HG03442 (cell line): ENCODE results near the gene MBIP.

Source experiments
- ATAC-seq: cut with Tn5 transposase; IDR thresholded peaks from one replicate; pipeline ENCODE4 v1.9.1; 2021; ENCODE audit warnings: mild to moderate bottlenecking, moderate library complexity; ENCODE audit not compliant: unreplicated experiment

MBIP gene

DNA sequence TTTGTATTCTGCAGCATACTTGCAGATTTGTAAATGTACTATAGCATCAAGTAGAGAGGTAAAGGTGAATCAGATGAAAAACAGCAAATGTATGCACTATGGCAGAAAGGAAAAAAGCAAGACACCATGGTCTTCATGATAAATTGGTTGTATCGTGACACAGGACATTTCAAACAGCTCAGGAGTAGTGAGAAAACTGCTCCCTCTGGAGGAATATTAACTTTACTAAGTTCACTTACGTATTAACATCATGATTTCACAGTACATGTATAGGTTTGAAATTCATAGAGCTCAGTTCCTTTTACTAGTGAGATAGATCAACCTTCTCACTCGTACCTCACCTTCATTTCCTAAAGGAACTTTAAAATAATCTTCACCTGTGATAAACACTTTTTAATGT is 6.5 kb downstream of the MBIP start:
- no peak for ATAC-seq

DNA sequence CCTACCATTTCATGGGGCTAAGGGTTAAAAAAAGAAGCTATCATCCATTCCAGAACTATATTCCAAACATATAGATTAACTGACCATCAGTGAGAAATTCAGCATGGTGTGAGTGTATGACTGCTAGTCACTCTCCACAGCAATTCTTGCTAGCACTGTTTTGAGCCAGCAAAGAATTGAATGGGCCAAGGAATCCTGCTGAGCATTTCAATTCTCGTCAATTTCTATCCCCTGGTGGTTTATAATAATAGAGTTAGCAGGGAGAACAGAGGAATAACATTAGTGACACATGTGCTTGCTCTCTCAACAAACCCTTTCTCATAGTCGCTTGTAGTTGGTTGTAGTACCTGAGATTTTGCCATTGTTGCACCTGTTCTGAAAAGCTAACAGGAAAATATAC is 7.2 kb downstream of the MBIP start:
- no peak for ATAC-seq

DNA sequence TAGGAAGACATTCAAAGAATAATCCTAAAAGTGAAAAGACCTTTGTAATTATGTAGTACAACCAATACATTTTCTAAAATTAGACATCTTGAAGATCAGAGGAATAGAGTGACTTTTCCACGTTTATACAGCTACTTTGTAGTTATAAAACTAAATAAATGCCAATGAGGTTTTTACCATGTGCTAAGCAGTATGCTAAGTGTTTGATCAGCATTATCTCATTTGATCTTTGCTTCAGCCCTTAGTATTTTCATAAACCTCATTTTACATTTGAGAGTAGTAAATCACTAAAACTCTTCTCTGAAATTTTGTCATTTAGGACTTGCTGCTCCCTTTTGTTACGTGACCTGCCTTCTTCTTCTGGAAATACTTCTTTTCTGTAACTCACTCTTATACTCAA is 13.6 kb downstream of the MBIP start:
- ATAC-seq, result no peak

DNA sequence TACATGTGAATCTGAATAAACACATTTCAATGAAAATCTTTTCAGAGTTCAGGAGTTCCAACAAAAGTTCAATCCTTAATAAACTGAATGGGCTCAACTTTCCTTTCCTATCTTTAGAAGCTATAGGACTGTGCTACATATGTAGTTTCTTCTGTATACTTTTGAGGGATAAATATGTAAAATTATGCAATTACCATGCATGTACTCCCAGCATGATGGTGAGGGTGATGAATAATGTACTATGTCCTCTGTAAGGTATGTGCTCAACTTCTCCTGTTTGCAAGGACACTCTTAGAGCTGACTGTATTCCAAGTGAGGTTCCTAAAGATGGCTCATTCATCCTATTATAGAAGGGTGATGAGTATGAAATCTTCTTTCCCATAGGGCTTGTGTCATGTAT is 15.5 kb downstream of the MBIP start:
- ATAC-seq, result no peak

DNA sequence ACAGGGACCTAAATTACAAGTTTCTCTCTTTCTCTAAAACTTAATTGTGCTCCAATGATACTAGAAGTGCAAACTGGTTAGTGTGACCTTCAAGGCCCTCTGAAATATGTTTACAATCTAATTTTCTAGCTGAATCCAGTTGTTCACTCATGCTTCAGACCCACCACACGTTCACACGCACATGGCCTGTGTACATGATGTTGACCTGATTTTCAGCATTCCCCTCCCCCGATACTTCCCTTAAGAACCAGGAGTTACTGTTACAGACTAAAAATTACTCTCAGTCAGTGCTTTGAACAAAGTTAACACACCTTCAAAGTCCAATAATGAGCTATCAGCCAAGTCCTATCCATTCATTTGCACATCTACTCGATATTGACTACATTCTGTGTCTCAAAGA is 16.5 kb downstream of the MBIP start:
- ATAC-seq, result no peak

DNA sequence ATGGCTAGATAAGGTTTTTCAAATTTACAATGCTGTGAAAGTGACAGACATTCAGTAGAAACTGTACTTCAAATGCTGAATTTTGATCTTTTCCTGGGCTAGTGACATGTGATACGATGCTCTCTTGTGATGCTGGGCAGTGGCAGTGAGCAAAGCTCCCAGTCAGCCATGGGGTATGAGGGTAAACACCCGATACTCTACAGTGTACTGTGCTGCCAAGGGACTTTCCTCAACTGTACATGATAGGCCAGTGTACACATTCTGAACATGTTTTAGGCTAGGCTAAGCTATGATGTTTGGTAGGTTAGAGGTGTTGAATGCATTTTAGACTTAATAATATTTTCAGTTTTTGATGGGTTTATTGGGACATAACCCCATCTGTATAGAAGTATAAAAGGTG is 17.6 kb downstream of the MBIP start:
- no peak for ATAC-seq

DNA sequence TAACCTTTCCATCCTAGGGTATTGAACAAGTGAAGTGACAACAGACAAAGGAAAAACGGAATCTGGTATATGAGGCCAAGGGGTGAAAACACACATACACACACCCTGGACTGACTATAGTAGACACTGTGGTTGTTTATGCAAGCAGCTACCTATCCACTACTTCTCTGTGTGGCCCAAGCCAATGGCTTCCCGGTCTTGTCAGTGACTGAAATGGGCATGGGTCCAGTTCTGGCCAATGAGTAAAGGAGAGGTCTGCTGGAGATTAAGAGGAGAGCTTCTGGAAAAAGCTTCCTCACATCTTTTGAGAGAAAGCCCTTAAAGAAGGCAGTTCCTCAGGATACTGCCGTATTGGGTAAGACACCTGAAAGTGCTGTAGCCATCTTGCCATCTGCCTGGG is 19.3 kb downstream of the MBIP start:
- ATAC-seq, result no peak

DNA sequence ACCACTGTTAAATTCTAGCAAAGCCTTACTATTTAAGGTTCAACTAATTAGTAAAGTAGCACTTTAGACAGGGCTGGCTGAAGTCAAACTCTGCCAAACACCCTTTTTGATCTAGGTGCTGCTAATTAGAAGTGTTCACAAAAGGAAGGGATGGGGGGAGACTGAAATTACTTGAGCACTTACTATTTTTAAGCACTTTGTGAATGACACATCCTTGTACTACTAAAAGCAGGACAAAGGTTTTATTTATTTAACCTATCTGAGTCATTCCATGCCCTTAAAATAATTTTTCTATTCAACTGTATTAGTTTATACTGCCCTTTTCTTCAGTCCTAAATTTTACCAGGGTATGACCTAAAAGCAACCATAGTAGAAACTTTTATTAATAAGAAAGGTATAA is 20.1 kb downstream of the MBIP start:
- ATAC-seq, result peak; percentile 66

DNA sequence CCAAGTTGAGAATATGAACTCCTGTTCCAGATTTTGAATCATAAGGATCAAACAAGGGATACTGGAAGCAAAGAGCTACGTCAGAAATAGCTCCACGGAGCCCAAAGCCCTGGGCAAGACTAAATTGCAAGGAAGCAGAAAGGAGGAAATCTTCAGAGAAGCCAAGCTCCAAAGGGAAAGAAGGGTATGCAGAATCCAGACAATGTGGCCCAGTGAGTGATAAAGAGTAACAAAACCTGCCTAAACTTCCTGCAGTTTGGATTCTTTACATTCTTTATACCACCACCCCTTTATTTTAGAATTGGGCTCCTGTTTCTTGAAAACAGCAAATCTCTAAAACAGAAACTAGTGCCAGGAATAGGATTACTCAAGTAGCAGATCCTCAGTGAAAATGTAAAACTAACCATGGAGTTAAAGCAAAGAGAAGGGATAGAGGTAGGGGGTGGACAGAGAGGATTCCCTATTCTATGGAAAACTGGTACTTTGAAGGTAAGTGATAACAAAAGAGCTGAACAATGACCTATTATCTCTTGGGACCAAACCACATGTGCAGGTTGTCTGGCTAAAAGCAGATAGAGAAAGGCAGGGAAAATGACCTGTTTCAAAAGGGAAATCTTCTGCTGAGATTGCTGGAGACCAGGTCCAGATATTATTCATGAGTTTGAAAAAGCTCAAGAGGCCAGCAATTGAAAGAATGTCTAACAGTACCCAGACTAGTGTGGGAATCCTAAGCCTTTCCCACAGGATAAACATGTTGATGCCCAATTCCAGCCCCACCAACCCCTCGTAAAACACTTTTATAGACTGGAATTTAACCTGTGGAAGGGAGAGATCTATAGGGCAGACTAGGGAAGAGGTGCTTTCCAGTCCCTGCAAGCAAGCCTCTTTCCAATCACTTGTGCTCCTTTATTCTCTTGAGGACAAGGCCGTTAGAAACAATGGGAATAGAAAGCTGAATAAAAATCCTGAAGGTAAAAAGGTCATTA is 24.5 kb downstream of the MBIP start:
- no peak for ATAC-seq

DNA sequence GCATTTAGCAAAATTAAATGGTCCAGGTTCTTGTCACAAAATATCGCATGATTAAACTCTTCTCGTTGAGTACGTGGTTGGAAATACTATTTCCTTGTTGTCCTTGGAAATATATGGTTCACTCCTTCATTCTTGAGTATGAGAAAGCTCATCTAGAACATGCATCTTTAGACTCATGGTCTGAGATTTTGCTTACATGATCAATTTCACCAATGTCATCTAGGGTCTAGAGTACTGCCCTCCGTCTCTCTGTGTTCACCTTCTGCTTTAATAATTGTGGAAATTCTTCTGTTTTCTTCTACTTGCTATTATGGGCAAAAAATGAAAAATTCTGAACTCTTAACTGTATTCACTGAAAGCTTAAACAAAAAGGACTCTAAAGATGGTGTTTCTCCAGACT is 25.9 kb downstream of the MBIP start:
- ATAC-seq, result no peak

DNA sequence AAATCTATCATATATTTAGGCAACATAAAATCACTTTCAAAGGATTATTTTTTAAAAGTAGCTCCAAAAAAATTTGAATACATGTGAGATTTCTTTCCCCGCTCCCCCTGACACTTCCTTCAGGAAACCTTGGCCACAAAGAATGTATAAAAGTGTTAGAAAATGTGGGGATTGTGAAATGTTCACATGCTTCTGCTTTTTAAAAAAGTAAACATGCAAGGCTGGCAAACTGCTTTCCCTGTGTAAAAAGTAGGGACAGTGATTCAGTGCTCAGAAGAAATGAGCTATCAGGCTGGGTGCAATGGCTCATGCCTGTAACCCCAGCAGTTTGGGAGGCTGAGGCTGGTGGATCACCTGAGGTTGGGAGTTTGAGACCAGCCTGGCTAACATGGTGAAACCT is 26.6 kb downstream of the MBIP start:
- ATAC-seq, result no peak

DNA sequence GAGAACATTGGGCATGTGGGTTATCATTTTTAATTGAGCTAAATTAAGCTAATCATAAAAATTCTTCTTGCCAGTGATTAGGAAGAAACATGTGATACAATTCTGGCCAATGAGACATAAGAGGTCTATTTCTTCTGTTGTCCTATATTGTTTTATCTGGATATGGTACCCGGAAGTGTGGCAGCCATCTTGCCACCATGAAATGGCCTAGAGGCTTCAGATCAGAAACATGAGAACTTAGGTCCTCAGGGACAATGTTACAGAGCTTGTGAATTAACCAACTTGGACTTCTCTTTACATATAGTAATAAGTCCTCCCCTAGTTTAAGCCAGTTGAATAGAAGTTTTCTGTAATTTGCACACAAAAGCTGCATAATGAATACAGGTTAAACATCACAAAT is 30.5 kb downstream of the MBIP start:
- ATAC-seq, result no peak

DNA sequence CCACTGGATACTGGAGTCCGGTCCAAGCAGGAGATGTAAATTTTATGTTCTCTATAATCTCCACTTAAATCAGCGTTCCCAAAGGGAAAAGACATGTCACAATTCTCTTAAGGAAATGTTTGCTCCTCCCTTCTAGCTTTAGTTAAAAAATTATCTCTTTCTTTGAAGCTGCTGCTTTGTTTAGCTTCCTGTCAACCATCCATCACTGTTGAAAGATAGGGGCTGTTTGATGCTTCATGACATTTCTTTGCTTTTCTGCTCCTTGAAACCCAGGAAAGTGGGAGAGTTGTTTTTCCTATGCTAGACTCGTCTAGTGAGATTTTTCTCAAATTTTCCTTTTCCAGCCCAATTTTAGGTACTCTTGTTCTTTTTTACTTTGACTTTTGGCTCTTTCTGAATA is 31.9 kb downstream of the MBIP start:
- ATAC-seq, result no peak

DNA sequence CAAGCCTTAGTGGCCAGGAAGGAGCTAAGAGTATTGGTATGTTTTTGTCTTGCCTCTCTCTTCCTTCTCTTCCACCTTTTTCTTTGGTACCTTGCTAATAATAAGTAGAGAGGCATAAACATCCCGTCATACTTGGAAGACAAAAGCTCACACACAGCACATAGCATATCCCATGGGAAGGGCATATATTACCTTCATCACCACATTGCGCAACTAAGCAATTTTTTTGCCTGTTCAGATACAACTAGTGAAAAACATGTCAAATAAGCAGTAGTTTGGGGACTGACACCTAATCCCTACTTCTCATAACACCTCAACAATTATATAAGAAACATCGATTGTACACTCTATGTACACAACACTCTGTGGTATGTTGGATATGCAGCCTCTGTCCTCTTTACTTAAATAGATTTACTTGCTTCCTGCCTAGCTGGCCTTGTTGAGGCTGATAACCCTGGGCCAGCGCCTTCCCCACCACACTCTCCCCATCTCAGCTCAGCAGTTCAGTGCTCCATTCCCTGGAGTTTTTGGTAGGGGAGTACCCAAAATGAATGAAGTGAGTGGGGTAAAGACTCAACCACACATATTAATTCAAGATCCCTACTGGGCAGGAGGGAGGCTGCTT is 35.4 kb downstream of the MBIP start:
- no peak for ATAC-seq

DNA sequence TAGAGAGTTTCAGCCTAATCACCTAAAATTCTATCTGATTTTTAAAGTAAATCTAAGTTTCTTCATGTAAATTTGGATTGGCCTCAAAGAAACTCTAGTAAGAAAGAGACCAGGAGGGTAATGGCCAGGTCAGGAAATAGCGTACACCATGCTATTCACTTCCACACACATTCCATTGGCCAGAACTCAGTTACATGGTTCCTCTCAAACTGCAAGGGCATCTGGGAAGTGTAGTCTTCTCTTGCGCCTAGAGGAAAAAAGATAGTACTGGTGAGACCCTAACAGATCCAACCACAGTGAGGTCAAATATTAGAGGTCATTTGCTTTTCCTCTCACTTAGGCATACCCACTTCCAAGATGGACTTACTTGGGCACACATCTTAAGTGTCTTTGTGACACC is 39.1 kb downstream of the MBIP start:
- ATAC-seq, result no peak

DNA sequence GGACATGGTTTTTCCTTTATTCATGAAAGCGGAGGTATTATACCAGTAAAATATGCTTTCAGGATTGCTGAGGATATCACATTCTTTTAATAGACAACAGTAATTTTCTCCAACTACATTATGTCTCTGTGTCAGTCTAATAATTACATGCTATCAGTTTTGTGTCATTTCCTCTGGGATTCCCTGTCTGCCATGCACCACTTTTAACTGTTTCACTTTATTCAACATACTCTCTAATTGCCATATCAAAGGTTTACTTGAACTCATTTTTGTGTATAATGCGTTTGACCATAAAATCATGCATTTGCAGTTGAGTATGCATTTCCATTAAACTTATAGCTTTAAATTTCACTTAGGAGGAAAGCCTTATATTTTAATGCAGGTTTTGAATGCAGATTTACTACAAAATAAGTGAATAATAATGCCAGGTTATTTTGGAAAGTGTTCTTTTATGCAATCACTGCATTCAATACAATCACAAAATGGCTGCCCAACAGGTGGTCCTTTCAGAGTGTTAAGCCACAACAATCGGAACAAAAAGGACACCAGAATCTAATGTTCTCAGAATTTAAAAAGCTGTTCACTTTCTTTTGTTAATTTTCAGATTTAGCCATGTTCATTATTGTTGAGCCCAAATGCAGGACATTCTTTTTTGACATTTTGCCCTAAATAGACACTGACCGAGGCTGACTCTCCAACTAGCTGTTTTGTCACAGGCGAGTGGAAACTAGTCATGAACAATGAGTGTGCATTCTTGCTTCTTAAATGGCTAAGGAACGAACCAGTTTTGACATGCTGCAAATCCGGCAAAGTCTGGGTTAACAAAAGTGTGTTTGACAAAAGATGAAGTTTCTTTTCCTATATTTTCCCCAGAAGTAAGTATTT is 40.9 kb downstream of the MBIP start:
- no peak for ATAC-seq

DNA sequence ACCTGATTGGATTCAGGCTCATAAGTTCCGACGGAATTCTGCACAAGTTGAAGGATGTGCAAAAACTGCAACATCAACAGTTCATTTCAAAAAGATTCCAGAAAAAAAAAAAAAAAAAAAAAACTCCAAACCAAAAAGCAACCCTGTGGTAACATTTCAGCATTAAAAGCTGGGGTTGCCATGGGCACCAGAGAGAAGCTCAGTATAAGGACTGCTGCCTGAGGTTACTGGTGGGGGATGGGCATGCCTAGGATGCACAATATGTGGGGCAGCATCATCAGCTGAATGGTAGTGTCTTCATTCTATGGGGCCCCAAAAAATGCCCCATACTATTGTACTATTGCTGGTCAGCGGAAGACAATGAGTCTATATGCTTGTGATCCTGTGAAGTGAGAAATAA is 44.7 kb downstream of the MBIP start:
- ATAC-seq, result no peak

DNA sequence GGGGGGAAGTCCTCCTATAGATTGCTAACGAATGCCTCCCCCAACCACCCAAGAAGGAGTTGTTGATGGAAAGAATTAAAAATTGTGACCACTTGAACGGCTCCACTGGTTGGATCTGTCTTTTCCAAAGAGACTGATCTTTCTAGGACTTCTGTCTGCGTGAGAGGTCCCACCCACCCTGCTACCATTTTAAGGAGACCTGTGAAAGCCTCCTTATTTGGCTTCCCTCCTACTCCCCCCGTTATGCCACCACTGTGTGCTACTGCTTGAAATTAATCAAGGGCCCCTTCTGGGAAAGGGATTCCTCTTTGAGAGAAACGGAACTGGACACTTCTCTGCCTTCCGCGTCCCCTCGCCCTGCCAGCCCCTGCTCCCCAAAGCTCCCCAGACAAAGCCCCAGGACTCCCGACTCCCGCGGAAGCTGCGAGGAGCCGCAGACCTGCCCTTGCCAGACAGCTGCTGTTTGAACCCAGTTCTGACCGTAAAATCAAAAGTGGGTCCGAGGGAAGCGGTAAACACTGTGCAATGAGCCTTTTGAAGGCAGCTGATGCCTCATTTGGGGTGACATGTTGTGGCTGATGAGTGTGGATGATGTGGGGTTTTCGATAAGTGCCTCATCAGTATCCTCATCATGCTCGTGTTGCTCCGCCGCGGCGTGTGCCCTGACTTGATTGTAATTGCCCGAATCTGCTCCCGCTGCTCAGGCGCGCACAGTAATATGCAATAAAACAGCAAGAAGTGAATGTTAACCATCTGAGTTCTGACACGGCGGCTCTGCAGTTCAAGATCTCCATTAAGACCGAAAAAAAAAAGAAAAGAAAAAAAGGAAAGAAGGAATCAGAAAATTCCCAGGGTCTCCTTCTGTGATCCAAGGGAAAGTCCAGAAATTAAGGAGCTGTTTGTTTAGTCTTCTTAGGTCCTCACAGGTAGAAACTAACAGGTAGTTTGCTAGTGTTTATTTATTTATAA is 48.2 kb downstream of the MBIP start:
- ATAC-seq, result no peak

DNA sequence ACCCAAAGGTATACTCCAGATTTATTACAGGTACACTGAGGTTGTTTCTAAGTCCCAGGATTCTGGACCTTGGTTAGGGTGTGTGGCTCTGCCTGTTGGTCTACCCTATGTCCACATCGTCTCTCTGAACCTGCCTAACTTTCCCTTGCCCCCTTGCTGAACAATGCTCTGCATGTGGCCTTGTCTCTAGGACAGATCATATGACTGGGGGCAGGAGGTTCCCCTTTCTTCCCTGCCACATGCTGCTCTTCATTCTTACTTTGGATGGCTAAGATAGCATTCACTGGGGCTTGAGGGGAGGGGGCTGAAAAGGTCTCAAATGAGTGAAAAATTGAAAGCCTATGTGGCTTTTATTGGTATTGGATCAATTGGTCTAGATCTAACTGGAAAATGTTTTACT is 49.2 kb downstream of the MBIP start:
- no peak for ATAC-seq

DNA sequence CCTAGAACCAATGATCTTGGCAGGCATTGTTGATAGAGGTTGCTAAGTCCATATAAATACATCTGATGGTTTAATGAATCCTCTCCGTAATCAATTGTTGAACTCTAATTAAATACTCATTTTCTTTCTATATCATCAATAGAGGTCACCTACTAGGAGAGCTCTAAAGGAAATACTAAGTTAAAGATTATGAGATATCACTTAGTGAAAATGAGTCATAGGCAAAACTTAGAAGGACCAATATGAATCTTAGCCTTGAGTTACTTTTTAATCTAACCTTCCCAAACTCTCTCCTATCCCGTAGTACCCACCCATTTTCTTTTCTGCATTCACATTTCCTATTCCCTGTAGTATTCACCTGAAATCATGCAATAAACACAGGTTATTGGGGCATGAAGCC is 50.2 kb downstream of the MBIP start:
- no peak for ATAC-seq
